K562 (cell line): ENCODE measurements around the gene ZNF853. TPM values are rescaled to one million over a fixed set of nuclear protein-coding genes. Genes with fewer than 3 reads are reported as not detected.
A peak's percentile ranks its signal among the peaks of the same experiment; 100 is the strongest.

ENCODE experiments used
- ATAC-seq: fragments of 200-7000 bp; cut with Tn5 transposase; 3 replicates; pipeline ENCODE4 v1.9.1; 2020; ENCODE audit warnings: moderate library complexity
- BruUV-seq: library from RNA; stranded (reverse); fragments of 400-500 nt; replicated peaks from 2 replicates; lab custom pipeline; 2021; lab: Mats Ljungman, UMichigan
- CTCF ChIA-PET: fragments of 300-600 bp; formaldehyde crosslinking; extraction: SDS; loops from one replicate; lab custom pipeline; 2021; ENCODE audit warnings: low intra/inter-chr PET ratio; lab: Yijun Ruan, JAX
- POLR2A ChIA-PET: fragments of 300-600, 350-650 bp; sonication (Branson Sonifier 250); formaldehyde crosslinking; extraction: SDS; loops from one replicate; lab custom pipeline; 2021; ENCODE audit warnings: antibody characterized with exemption, inconsistent platforms; lab: Yijun Ruan, JAX
- DNase-seq, 4 experiments: peaks; one replicate each; pipeline versions ENCODE4 v3.0.0 to v3.0.0-alpha.2; 2011 to 2018; ENCODE audit warnings: low spot score in 3 of 4, mixed read lengths in 3 of 4; ENCODE audit errors: extremely low read depth in 1 of 4
- FAIRE-seq: peaks from 2 replicates; lab custom pipeline; 2011; peaks lifted over from hg19 to GRCh38; lab: Jason Lieb, UNC
- H2AFZ ChIP-seq: 2 replicates; pipeline ENCODE4 v1.6.0; 2011; ENCODE audit warnings: low read depth, low read length, control low read depth, inconsistent platforms
- H3K27ac ChIP-seq: fragments of 200-600 bp; 3 replicates; pipeline ENCODE4 v1.8.0; 2011; ENCODE audit warnings: low read depth, mild to moderate bottlenecking, control low read depth, inconsistent platforms, low read length, moderate library complexity, mixed read lengths; ENCODE audit errors: extremely low read depth
- H3K27me3 ChIP-seq, 2 experiments: fragments of 300-600 bp in 1 of 2; 2 replicates in 1 of 2; 3 replicates in 1 of 2; pipeline versions ENCODE4 v1.6.0 to v1.8.0; 2011; ENCODE audit warnings: inconsistent platforms in 2 of 2, low read length in 2 of 2, mild to moderate bottlenecking in 1 of 2, mixed read lengths in 1 of 2, moderate library complexity in 1 of 2; ENCODE audit not compliant: control insufficient read depth in 2 of 2, insufficient read depth in 2 of 2
- H3K36me3 ChIP-seq: fragments of 300-600 bp; 3 replicates; pipeline ENCODE4 v1.8.0; 2011; ENCODE audit warnings: mild to moderate bottlenecking, low read length, inconsistent platforms; ENCODE audit not compliant: control insufficient read depth, insufficient read depth
- H3K4me1 ChIP-seq, 2 experiments: fragments of 200-600 bp in 1 of 2; replicated peaks in 1 of 2; 2 replicates in 1 of 2; 3 replicates in 1 of 2; pipeline versions ENCODE4 v1.5.1 to v1.8.0; 2011; ENCODE audit warnings: inconsistent platforms in 2 of 2, low read length in 2 of 2, mild to moderate bottlenecking in 1 of 2, mixed read lengths in 1 of 2, moderate library complexity in 1 of 2; ENCODE audit not compliant: control insufficient read depth in 2 of 2, insufficient read depth in 2 of 2
- H3K4me2 ChIP-seq: 2 replicates; pipeline ENCODE4 v1.6.1; 2011; ENCODE audit warnings: low read length, control low read depth, inconsistent platforms, mixed read lengths; ENCODE audit not compliant: insufficient read depth
- H3K4me3 ChIP-seq: fragments of 200-600 bp; sonication (generic), shearing (Covaris generic); 2 replicates; pipeline ENCODE4 v1.5.1; 2016; ENCODE audit warnings: control low read depth, inconsistent platforms
- H3K79me2 ChIP-seq: fragments of 200-600 bp; 3 replicates; pipeline ENCODE4 v1.8.0; 2011; ENCODE audit warnings: low read length, inconsistent platforms; ENCODE audit not compliant: control insufficient read depth, insufficient read depth
- H3K9ac ChIP-seq, 2 experiments: 2 replicates each; pipeline versions ENCODE4 v1.6.0 to v1.6.1; 2011; ENCODE audit warnings: low read depth in 2 of 2, low read length in 2 of 2, control low read depth in 1 of 2, inconsistent platforms in 1 of 2, mild to moderate bottlenecking in 1 of 2, mixed read lengths in 1 of 2; ENCODE audit not compliant: insufficient read depth in 1 of 2
- H3K9me1 ChIP-seq: one replicate; pipeline ENCODE4 v1.6.0; 2011; ENCODE audit warnings: inconsistent platforms, mild to moderate bottlenecking, low read length, moderate library complexity; ENCODE audit not compliant: control insufficient read depth, insufficient read depth
- H3K9me3 ChIP-seq: replicated peaks from 2 replicates; pipeline ENCODE4 v1.5.1; 2011; ENCODE audit warnings: low read depth, low read length, inconsistent platforms; ENCODE audit not compliant: control insufficient read depth, insufficient read depth
- H4K20me1 ChIP-seq: replicated peaks from 2 replicates; pipeline ENCODE4 v1.6.1; 2011; ENCODE audit warnings: low read length, inconsistent platforms, mixed read lengths; ENCODE audit not compliant: control insufficient read depth, insufficient read depth
- ADNP ChIP-seq: fragments of 200-800 bp; sonication (Bioruptor generic); IDR thresholded peaks from 2 replicates; pipeline ENCODE4 v1.6.1; 2016; ENCODE audit warnings: missing genetic modification characterization, missing compliant biosample characterization
- BHLHE40 ChIP-seq: IDR thresholded peaks from 2 replicates; pipeline ENCODE4 v1.6.1; 2011; ENCODE audit warnings: low read length, improper control_type of control experiment
- DIDO1 ChIP-seq: fragments of 450-650 bp; IDR thresholded peaks from 2 replicates; pipeline ENCODE4 v1.6.1; 2016; ENCODE audit warnings: low read depth, missing biosample characterization, missing genetic modification characterization
- HDAC6 ChIP-seq: IDR thresholded peaks from 2 replicates; pipeline ENCODE4 v1.6.1; 2012; ENCODE audit warnings: low read depth, mild to moderate bottlenecking, control low read depth, inconsistent platforms, low read length, moderate library complexity
- HEY1 ChIP-seq: fragments of 250-450 bp; sonication (Bioruptor Pico); IDR thresholded peaks from 2 replicates; pipeline ENCODE4 v1.5.0; 2020; ENCODE audit warnings: mild to moderate bottlenecking, moderate library complexity, borderline replicate concordance
- JUND ChIP-seq, 2 experiments: IDR thresholded peaks; 2 replicates in 1 of 2; 3 replicates in 1 of 2; pipeline ENCODE4 v1.6.1; 2011; ENCODE audit warnings: borderline replicate concordance in 2 of 2, low read depth in 2 of 2, low read length in 2 of 2, improper control_type of control experiment in 1 of 2, missing biosample characterization in 1 of 2, missing genetic modification characterization in 1 of 2, missing genetic modification reagents in 1 of 2
- KDM4B ChIP-seq, 2 experiments: fragments of 450-650 bp in 1 of 2; sonication (generic) in 1 of 2; IDR thresholded peaks; 2 replicates each; pipeline ENCODE4 v1.6.1; 2016 to 2017; ENCODE audit warnings: borderline replicate concordance in 2 of 2, antibody characterized with exemption in 1 of 2, low read depth in 1 of 2, mild to moderate bottlenecking in 1 of 2
- NBN ChIP-seq: fragments of 450-650 bp; IDR thresholded peaks from 2 replicates; pipeline ENCODE4 v1.6.1; 2016; ENCODE audit warnings: low read depth, mild to moderate bottlenecking
- PHTF2 ChIP-seq: fragments of 250-450 bp; sonication (Bioruptor Pico); IDR thresholded peaks from 2 replicates; pipeline ENCODE4 v1.5.0; 2021; ENCODE audit warnings: mild to moderate bottlenecking
- SAP30 ChIP-seq: fragments of 200-600 bp; sonication (generic); IDR thresholded peaks from 2 replicates; pipeline ENCODE4 v1.6.1; 2012; ENCODE audit warnings: borderline replicate concordance, low read depth, mild to moderate bottlenecking, moderate library complexity, low read length, control low read depth, inconsistent platforms; ENCODE audit not compliant: insufficient read depth, poor library complexity, severe bottlenecking
- ZBTB1 ChIP-seq: sonication (generic); formaldehyde crosslinking; IDR thresholded peaks from 2 replicates; pipeline ENCODE4 v1.8.1; 2023; ENCODE audit warnings: missing genetic modification reagents, low read depth, mild to moderate bottlenecking, borderline replicate concordance
- WGBS: fragments of 100-300 bp; shearing (Covaris generic); methylation state at CpG from one replicate; pipeline ENCODE4 v1.1.6; 2016; ENCODE audit warnings: low coverage, mixed read lengths; ENCODE audit not compliant: insufficient coverage; ENCODE audit errors: missing lambda C conversion rate; 5-methylcytosine and 5-hydroxymethylcytosine counted together
- in situ Hi-C: fragments of 300-500 bp; cut with MboI; formaldehyde crosslinking; loops from 4 replicates; pipeline ENCODE4 v1.15.0; 2018; ENCODE audit warnings: inconsistent platforms, mixed read lengths
- intact Hi-C: fragments of 100-400 bp; cut with micrococcal nuclease; formaldehyde crosslinking; loops from 2 replicates; pipeline ENCODE4 v1.14.2; 2022
- polyA plus RNA-seq, 8 experiments: library from polyadenylated mRNA; depleted of rRNA in 4 of 8; stranded (reverse) in 5 of 8; unstranded in 3 of 8; fragments of >200 nt; fragmentation: Nextera tagmentation in 2 of 8; fragmentation: Illumina TruSeq in 1 of 8; extraction: Ambion mirVana in 2 of 8; extraction: Trizol in 1 of 8; gene quantifications; 2 replicates each; pipeline versions ENCODE4 v1.2.1 to v1.2.3, GENCODE V29; 2011 to 2014; ENCODE audit warnings: inconsistent platforms in 1 of 8, missing spikeins in 1 of 8
- total RNA-seq, 7 experiments: library from RNA; depleted of rRNA in 6 of 7; stranded (reverse); fragments of >200 nt in 6 of 7; fragmentation: Illumina TruSeq in 2 of 7; extraction: Trizol in 2 of 7; gene quantifications; 2 replicates each; pipeline versions ENCODE4 v1.2.1 to v1.2.3, GENCODE V29; 2011 to 2021; ENCODE audit warnings: low replicate concordance in 1 of 7
- TF ChIP-seq, protein P1 (sequence below): fragments of 250-450 bp; sonication (Bioruptor Pico); IDR thresholded peaks from 2 replicates; pipeline ENCODE4 v1.4.0; 2020; ENCODE audit warnings: mild to moderate bottlenecking, moderate library complexity
- TF ChIP-seq, protein P2 (sequence below): sonication (generic); formaldehyde crosslinking; IDR thresholded peaks from 2 replicates; pipeline ENCODE4 v1.5.0; 2020; ENCODE audit warnings: missing genetic modification reagents

ZNF853 gene
- total and polyA plus RNA-seq, 9 of the 15 experiments (the other 6 are each of a cell fraction or from before 2014, with no cell fraction given) = 0.03 TPM; not detected in 8

- Histone ChIP-seq H3K79me2 (peaks cover 20% of the 10 kb centered on the region), H3K4me2 (peak within 1 kb of the TSS; percentile 89), H3K9me1 (no peaks in the 10 kb centered on the region), H3K36me3 (peaks cover 32% of the 10 kb centered on the region; the same call in 2 of the 3 replicates), H3K27ac (peak within 1 kb of the TSS; percentile 96), H3K9me3 (no peaks in the 10 kb centered on the region), H4K20me1 (no peaks in the 10 kb centered on the region), H3K9ac (peak within 1 kb of the TSS; percentile 90 to 96), H3K4me1 (peaks cover 13 to 20% of the 10 kb centered on the region in 2 experiments), H2AFZ (peak within 1 kb of the TSS; percentile 94), H3K4me3 (peak within 1 kb of the TSS; percentile 95), H3K27me3 (peaks cover 0 to 4% of the 10 kb centered on the region in 2 experiments; a peak in 1 of 5 replicates)
- intact Hi-C loops = no loop called here
- FAIRE-seq (peak; percentile 88), DNase-seq (peak; percentile 93 to 97 (median 96)), ATAC-seq (peak; percentile 96)
- in situ Hi-C loops = no loop called here
- 2% methylated on average over 42 of the region's 51 CpGs for WGBS
- POLR2A ChIA-PET = interaction anchor here (0.6 to 2.3 kb wide), 3 partner anchors 11 to 33 kb away, joined by 3 to 19 read pairs (median 5); partner anchors contain the start of gene INTS15
- CTCF ChIA-PET = no interaction called here
- BruUV-seq = no TSS peak
- peak; percentile 59; the same call in 1 of the 2 replicates for TF ChIP-seq NBN
- TF ChIP-seq PHTF2 (CRISPR knock-in tag) = no peak
- 0 out of 2 replicates have a peak, but pooled peaks have one; percentile 43 for TF ChIP-seq DIDO1 (tag)
- TF ChIP-seq, protein P1, sequence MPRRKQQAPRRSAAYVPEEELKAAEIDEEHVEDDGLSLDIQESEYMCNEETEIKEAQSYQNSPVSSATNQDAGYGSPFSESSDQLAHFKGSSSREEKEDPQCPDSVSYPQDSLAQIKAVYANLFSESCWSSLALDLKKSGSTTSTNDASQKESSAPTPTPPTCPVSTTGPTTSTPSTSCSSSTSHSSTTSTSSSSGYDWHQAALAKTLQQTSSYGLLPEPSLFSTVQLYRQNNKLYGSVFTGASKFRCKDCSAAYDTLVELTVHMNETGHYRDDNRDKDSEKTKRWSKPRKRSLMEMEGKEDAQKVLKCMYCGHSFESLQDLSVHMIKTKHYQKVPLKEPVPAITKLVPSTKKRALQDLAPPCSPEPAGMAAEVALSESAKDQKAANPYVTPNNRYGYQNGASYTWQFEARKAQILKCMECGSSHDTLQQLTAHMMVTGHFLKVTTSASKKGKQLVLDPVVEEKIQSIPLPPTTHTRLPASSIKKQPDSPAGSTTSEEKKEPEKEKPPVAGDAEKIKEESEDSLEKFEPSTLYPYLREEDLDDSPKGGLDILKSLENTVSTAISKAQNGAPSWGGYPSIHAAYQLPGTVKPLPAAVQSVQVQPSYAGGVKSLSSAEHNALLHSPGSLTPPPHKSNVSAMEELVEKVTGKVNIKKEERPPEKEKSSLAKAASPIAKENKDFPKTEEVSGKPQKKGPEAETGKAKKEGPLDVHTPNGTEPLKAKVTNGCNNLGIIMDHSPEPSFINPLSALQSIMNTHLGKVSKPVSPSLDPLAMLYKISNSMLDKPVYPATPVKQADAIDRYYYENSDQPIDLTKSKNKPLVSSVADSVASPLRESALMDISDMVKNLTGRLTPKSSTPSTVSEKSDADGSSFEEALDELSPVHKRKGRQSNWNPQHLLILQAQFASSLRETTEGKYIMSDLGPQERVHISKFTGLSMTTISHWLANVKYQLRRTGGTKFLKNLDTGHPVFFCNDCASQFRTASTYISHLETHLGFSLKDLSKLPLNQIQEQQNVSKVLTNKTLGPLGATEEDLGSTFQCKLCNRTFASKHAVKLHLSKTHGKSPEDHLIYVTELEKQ (CRISPR knock-in tag) = no peak
- TF ChIP-seq, protein P2, sequence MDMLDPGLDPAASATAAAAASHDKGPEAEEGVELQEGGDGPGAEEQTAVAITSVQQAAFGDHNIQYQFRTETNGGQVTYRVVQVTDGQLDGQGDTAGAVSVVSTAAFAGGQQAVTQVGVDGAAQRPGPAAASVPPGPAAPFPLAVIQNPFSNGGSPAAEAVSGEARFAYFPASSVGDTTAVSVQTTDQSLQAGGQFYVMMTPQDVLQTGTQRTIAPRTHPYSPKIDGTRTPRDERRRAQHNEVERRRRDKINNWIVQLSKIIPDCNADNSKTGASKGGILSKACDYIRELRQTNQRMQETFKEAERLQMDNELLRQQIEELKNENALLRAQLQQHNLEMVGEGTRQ (CRISPR knock-in tag) = peak; percentile 69
- peak; percentile 41 for TF ChIP-seq SAP30
- 0 out of 2 replicates have a peak, but pooled peaks have one; percentile 47 for TF ChIP-seq ZBTB1 (CRISPR knock-in tag)
- peak; percentile 72 for TF ChIP-seq JUND (IDR thresholded peaks at IDR 0.05; ENCODE audit: borderline replicate concordance, low read depth, low read length)
- TF ChIP-seq JUND (tag; IDR thresholded peaks at IDR 0.05; ENCODE audit: borderline replicate concordance, low read depth, low read length) = peak; percentile 11; the same call in 1 of the 3 replicates
- peak in 1 of 2 experiments; percentile 92; a peak in 2 of 4 replicates for TF ChIP-seq KDM4B (IDR thresholded peaks at IDR 0.05; ENCODE audit: borderline replicate concordance in 2 of 2, low read depth in 1 of 2)
- TF ChIP-seq ADNP (tag) = peak; percentile 58; the same call in 1 of the 2 replicates
- TF ChIP-seq HDAC6 = no peak
- peak; percentile 68 for TF ChIP-seq BHLHE40
- TF ChIP-seq HEY1 (CRISPR knock-in tag) = no peak
Measured at GRCh38 chr7:6577369-6578113, 37.9 kb upstream of the ZNF853 start, which contains the start of gene ZDHHC4. TSS of gene ZDHHC4 (plus strand) at chr7:6577454. CDS start at chr7:6580562, 3,108 bp downstream.
